Keratinocyte (primary cell): ENCODE results near the gene CD200. TPM values are rescaled to one million over a fixed set of nuclear protein-coding genes. Genes with fewer than 3 reads are reported as not detected.
A peak's percentile ranks its signal among the peaks of the same experiment; 100 is the strongest.

Experiments used
- DNase-seq: peaks from one replicate; pipeline ENCODE4 v3.0.0-alpha.2; 2011; ENCODE audit warnings: low read depth, missing footprints, low spot score
- FAIRE-seq: peaks from 2 replicates; lab custom pipeline; 2011; peaks lifted over from hg19 to GRCh38; lab: Jason Lieb, UNC
- H2AFZ ChIP-seq: 2 replicates; pipeline ENCODE4 v1.6.0; 2012; ENCODE audit warnings: low read length, control low read depth, inconsistent platforms; ENCODE audit not compliant: control insufficient read depth
- H3K27ac ChIP-seq: 2 replicates; pipeline ENCODE4 v1.5.1; 2011; ENCODE audit warnings: low read length; ENCODE audit not compliant: control insufficient read depth, insufficient read depth
- H3K27me3 ChIP-seq: 3 replicates; pipeline ENCODE4 v1.6.0; 2011; ENCODE audit warnings: low read length; ENCODE audit not compliant: control insufficient read depth, insufficient read depth; ENCODE audit errors: extremely low read depth
- H3K36me3 ChIP-seq, 2 experiments: 2 replicates in 1 of 2; 3 replicates in 1 of 2; pipeline ENCODE4 v1.5.1; 2011; ENCODE audit warnings: low read length in 2 of 2, mild to moderate bottlenecking in 1 of 2; ENCODE audit not compliant: control insufficient read depth in 2 of 2, insufficient read depth in 2 of 2; ENCODE audit errors: extremely low read depth in 1 of 2
- H3K4me1 ChIP-seq: 3 replicates; pipeline ENCODE4 v1.5.1; 2011; ENCODE audit warnings: low read length; ENCODE audit not compliant: control insufficient read depth, insufficient read depth; ENCODE audit errors: extremely low read depth
- H3K4me2 ChIP-seq: 3 replicates; pipeline ENCODE4 v1.6.0; 2011; ENCODE audit warnings: low read depth, low read length; ENCODE audit not compliant: control insufficient read depth, insufficient read depth; ENCODE audit errors: extremely low read depth
- H3K4me3 ChIP-seq, 3 experiments: fragments of 200-600 bp in 1 of 3; sonication (generic) in 1 of 3; 2 replicates in 2 of 3; 3 replicates in 1 of 3; pipeline ENCODE4 v1.5.1; 2011 to 2016; ENCODE audit warnings: low read length in 3 of 3, mild to moderate bottlenecking in 3 of 3, control low read depth in 2 of 3, inconsistent platforms in 1 of 3, low read depth in 1 of 3, mixed read lengths in 1 of 3, mixed run types in 1 of 3, moderate library complexity in 1 of 3; ENCODE audit not compliant: control insufficient read depth in 2 of 3, insufficient read depth in 2 of 3; ENCODE audit errors: extremely low read depth in 1 of 3
- H3K79me2 ChIP-seq: 2 replicates; pipeline ENCODE4 v1.6.0; 2012; ENCODE audit warnings: low read length; ENCODE audit not compliant: control insufficient read depth, insufficient read depth
- H3K9ac ChIP-seq: 3 replicates; pipeline ENCODE4 v1.6.0; 2011; ENCODE audit warnings: low read length; ENCODE audit not compliant: control insufficient read depth, insufficient read depth; ENCODE audit errors: extremely low read depth
- H3K9me1 ChIP-seq: 3 replicates; pipeline ENCODE4 v1.6.0; 2011; ENCODE audit warnings: low read length; ENCODE audit not compliant: control insufficient read depth, insufficient read depth; ENCODE audit errors: extremely low read depth
- H3K9me3 ChIP-seq: 2 replicates; pipeline ENCODE4 v1.5.1; 2012; ENCODE audit warnings: low read depth, low read length; ENCODE audit not compliant: control insufficient read depth
- H4K20me1 ChIP-seq: 3 replicates; pipeline ENCODE4 v1.6.0; 2011; ENCODE audit warnings: low read length; ENCODE audit not compliant: control insufficient read depth, insufficient read depth; ENCODE audit errors: extremely low read depth
- EZH2 ChIP-seq: IDR thresholded peaks from one replicate; pipeline ENCODE4 v1.6.1; 2012; ENCODE audit warnings: inconsistent platforms, mild to moderate bottlenecking, low read length, moderate library complexity
- dilution Hi-C: fragments of 300-500 bp; cut with MboI; formaldehyde crosslinking; loops from one replicate; pipeline ENCODE4 v1.7.0; 2020; ENCODE audit warnings: low sequenced_read_pairs; ENCODE audit not compliant: extremely low pct_ligation_motif_present
- polyA plus RNA-seq, 5 experiments: library from polyadenylated mRNA; depleted of rRNA in 3 of 5; stranded (reverse) in 3 of 5; stranded (forward) in 1 of 5; unstranded in 1 of 5; fragments of >200 nt; gene quantifications; 1 replicate in 1 of 5; 2 replicates in 3 of 5; 3 replicates in 1 of 5; pipeline versions ENCODE4 v1.2.1 to v1.2.3, GENCODE V29; 2011 to 2012; ENCODE audit warnings: missing spikeins in 2 of 5, low read depth in 1 of 5, low replicate concordance in 1 of 5
- TF ChIP-seq, protein P1 (sequence below), 3 experiments: IDR thresholded peaks in 1 of 3; conservative IDR thresholded peaks in 1 of 3; optimal IDR thresholded peaks in 1 of 3; 2 replicates in 2 of 3; 3 replicates in 1 of 3; pipeline versions ENCODE3 to v1.5.1; 2011; ENCODE audit warnings: low read length in 3 of 3, mild to moderate bottlenecking in 3 of 3, moderate library complexity in 2 of 3, control low read depth in 1 of 3, inconsistent platforms in 1 of 3; ENCODE audit not compliant: insufficient read depth in 2 of 3; ENCODE audit errors: extremely low read depth in 1 of 3

The CD200 gene
- polyA plus RNA-seq, 1 donor (not counting 4 experiments of a cell fraction or from before 2014, with no cell fraction given): 0.07 TPM

- Histone ChIP-seq H3K9me3 (no peaks in the 10 kb centered on the region), H3K36me3 (no peaks in the 10 kb centered on the region), H2AFZ (peak overlapping the region; percentile 88), H3K4me2 (peak overlapping the region; percentile 78), H3K9ac (peak overlapping the region; percentile 68), H3K27me3 (no peaks in the 10 kb centered on the region), H3K4me1 (peaks cover 28% of the 10 kb centered on the region), H3K9me1 (no peaks in the 10 kb centered on the region), H3K4me3 (peak overlapping the region in 2 of 3 experiments; percentile 43 to 44), H3K79me2 (no peaks in the 10 kb centered on the region), H4K20me1 (no peaks in the 10 kb centered on the region), H3K27ac (peak overlapping the region; percentile 88)
- DNase-seq (peak; percentile 78), FAIRE-seq (peak; percentile 97)
- dilution Hi-C loops: no loop called here
- TF ChIP-seq, protein P1, sequence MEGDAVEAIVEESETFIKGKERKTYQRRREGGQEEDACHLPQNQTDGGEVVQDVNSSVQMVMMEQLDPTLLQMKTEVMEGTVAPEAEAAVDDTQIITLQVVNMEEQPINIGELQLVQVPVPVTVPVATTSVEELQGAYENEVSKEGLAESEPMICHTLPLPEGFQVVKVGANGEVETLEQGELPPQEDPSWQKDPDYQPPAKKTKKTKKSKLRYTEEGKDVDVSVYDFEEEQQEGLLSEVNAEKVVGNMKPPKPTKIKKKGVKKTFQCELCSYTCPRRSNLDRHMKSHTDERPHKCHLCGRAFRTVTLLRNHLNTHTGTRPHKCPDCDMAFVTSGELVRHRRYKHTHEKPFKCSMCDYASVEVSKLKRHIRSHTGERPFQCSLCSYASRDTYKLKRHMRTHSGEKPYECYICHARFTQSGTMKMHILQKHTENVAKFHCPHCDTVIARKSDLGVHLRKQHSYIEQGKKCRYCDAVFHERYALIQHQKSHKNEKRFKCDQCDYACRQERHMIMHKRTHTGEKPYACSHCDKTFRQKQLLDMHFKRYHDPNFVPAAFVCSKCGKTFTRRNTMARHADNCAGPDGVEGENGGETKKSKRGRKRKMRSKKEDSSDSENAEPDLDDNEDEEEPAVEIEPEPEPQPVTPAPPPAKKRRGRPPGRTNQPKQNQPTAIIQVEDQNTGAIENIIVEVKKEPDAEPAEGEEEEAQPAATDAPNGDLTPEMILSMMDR (optimal IDR thresholded peaks at IDR 0.05 in 1 of 3, IDR thresholded peaks at IDR 0.05 in 1 of 3, conservative IDR thresholded peaks at IDR 0.05 in 1 of 3; ENCODE audit: extremely low read depth in 1 of 3, insufficient read depth in 2 of 3, low read length in 3 of 3): no peak
- TF ChIP-seq EZH2: no peak
Measured at GRCh38 chr3:112379020-112379690, 46.2 kb downstream of the CD200 start.

- Histone ChIP-seq H3K27me3 (no peaks in the 10 kb centered on the region), H3K9me1 (no peaks in the 10 kb centered on the region), H3K9ac (no peak overlapping the region), H3K4me2 (no peak overlapping the region), H3K36me3 (no peaks in the 10 kb centered on the region), H4K20me1 (no peaks in the 10 kb centered on the region), H2AFZ (no peak overlapping the region), H3K27ac (no peak overlapping the region), H3K79me2 (no peaks in the 10 kb centered on the region), H3K9me3 (no peaks in the 10 kb centered on the region), H3K4me3 (no peak overlapping the region), H3K4me1 (peaks cover 27% of the 10 kb centered on the region)
- DNase-seq (no peak), FAIRE-seq (no peak)
- dilution Hi-C loops: no loop called here
- TF ChIP-seq, protein P1 (optimal IDR thresholded peaks at IDR 0.05 in 1 of 3, IDR thresholded peaks at IDR 0.05 in 1 of 3, conservative IDR thresholded peaks at IDR 0.05 in 1 of 3; ENCODE audit: extremely low read depth in 1 of 3, insufficient read depth in 2 of 3, low read length in 3 of 3): no peak
- TF ChIP-seq EZH2: no peak
Measured at GRCh38 chr3:112381673-112382542, 49.0 kb downstream of the CD200 start.
